ENCODE data around the gene TIE1. TPM values are rescaled to one million over a fixed set of nuclear protein-coding genes. Genes with fewer than 3 reads are reported as not detected.

TIE1 gene
- total RNA-seq, 2 experiments from 2014 or later = 0.15 to 0.66 TPM

DNA sequence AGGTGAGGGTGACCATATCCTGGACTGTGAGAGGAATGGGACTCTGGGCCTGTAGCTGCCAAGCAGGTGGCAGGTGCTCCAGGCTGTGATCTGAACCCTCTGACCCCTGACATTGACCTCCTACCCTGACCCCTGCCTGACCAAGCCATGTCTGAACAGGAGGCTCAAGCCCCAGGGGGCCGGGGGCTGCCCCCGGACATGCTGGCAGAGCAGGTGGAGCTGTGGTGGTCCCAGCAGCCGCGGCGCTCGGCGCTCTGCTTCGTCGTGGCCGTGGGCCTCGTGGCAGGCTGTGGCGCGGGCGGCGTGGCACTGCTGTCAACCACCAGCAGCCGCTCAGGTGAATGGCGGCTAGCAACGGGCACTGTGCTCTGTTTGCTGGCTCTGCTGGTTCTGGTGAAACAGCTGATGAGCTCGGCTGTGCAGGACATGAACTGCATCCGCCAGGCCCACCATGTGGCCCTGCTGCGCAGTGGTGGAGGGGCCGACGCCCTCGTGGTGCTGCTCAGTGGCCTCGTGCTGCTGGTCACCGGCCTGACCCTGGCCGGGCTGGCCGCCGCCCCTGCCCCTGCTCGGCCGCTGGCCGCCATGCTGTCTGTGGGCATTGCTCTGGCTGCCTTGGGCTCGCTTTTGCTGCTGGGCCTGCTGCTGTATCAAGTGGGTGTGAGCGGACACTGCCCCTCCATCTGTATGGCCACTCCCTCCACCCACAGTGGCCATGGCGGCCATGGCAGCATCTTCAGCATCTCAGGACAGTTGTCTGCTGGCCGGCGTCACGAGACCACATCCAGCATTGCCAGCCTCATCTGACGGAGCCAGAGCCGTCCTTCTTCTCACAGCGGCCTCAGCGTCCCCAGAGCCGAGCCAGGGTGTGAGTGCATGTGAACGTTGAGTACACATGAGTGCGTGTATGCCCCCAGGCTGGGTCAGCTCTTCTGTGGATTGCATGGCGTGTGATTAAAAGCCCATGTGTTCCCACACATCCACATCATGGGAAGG, 27.9 kb upstream of the TIE1 start:
- ChIA-PET CTCF (ENCODE audit: unreplicated experiment) (no interaction called here), POLR2A (no interaction called here)
- Histone ChIP-seq H3K4me3 (ENCODE audit: low read depth, low read length, poor library complexity, severe bottlenecking) (no peak overlapping the region), H4K20me1 (ENCODE audit: insufficient read depth, low read length) (no peaks in the 10 kb centered on the region), H3K36me3 (ENCODE audit: insufficient read depth, low read length) (no peaks in the 10 kb centered on the region), H2AFZ (ENCODE audit: low read length) (no peak overlapping the region), H3K27ac (ENCODE audit: low read depth, low read length, poor library complexity, severe bottlenecking) (no peak overlapping the region), H3K9me2 (ENCODE audit: insufficient read depth, low read length) (no peaks in the 10 kb centered on the region), H3K79me2 (ENCODE audit: insufficient read depth, low read depth, low read length) (no peaks in the 10 kb centered on the region), H3K4me2 (ENCODE audit: low read length) (no peak overlapping the region), H3K4me1 (ENCODE audit: insufficient read depth, low read length, poor library complexity, severe bottlenecking) (peaks cover 10% of the 10 kb centered on the region), H3K9me3 (ENCODE audit: low read length) (no peaks in the 10 kb centered on the region)
- TF ChIP-seq, protein P1, sequence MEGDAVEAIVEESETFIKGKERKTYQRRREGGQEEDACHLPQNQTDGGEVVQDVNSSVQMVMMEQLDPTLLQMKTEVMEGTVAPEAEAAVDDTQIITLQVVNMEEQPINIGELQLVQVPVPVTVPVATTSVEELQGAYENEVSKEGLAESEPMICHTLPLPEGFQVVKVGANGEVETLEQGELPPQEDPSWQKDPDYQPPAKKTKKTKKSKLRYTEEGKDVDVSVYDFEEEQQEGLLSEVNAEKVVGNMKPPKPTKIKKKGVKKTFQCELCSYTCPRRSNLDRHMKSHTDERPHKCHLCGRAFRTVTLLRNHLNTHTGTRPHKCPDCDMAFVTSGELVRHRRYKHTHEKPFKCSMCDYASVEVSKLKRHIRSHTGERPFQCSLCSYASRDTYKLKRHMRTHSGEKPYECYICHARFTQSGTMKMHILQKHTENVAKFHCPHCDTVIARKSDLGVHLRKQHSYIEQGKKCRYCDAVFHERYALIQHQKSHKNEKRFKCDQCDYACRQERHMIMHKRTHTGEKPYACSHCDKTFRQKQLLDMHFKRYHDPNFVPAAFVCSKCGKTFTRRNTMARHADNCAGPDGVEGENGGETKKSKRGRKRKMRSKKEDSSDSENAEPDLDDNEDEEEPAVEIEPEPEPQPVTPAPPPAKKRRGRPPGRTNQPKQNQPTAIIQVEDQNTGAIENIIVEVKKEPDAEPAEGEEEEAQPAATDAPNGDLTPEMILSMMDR (conservative IDR thresholded peaks at IDR 0.05; ENCODE audit: low read length) = no peak
- no peak for TF ChIP-seq EZH2phosphoT487 (IDR thresholded peaks at IDR 0.05; ENCODE audit: borderline replicate concordance, low read depth, low read length)
- intact Hi-C loops (cut with micrococcal nuclease; ENCODE audit: unreplicated experiment) = no loop called here
- no peak for DNase-seq (ENCODE audit: low spot score)
- BruUV-seq (replicated peaks) = no TSS peak

DNA sequence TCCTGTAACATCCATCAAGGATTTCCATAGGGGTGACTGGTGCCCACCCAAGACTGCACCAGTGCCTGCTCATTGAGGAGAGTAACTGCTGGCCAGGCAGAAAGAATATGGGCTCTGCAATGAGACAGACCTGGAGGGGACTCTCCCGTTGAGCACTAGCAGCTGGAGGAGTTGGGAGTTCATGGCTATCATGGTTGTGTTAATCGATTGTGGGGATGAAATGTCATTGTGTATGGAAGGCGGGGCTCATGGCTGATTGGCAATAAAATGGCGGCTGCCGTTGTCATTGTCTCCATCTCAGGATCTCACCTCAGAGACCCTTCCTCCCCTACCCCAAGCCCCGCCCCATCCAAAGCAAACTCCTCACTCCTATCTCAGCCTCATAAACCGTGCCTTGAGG, 27.1 kb upstream of the TIE1 start:
- CTCF ChIA-PET (ENCODE audit: unreplicated experiment) = no interaction called here
- TF ChIP-seq, protein P1 (conservative IDR thresholded peaks at IDR 0.05; ENCODE audit: low read length) = no peak
- no peak for TF ChIP-seq EZH2phosphoT487 (IDR thresholded peaks at IDR 0.05; ENCODE audit: borderline replicate concordance, low read depth, low read length)
- no TSS peak for BruUV-seq (replicated peaks)
- Histone ChIP-seq H3K4me3 (ENCODE audit: low read depth, low read length, poor library complexity, severe bottlenecking) (no peak overlapping the region), H2AFZ (ENCODE audit: low read length) (peak overlapping the region; percentile 88; the same call in 1 of the 2 replicates), H3K9me2 (ENCODE audit: insufficient read depth, low read length) (no peaks in the 10 kb centered on the region), H3K79me2 (ENCODE audit: insufficient read depth, low read depth, low read length) (no peaks in the 10 kb centered on the region), H3K4me1 (ENCODE audit: insufficient read depth, low read length, poor library complexity, severe bottlenecking) (peaks cover 10% of the 10 kb centered on the region), H3K4me2 (ENCODE audit: low read length) (no peak overlapping the region), H3K36me3 (ENCODE audit: insufficient read depth, low read length) (no peaks in the 10 kb centered on the region), H4K20me1 (ENCODE audit: insufficient read depth, low read length) (no peaks in the 10 kb centered on the region), H3K9me3 (ENCODE audit: low read length) (no peaks in the 10 kb centered on the region), H3K27ac (ENCODE audit: low read depth, low read length, poor library complexity, severe bottlenecking) (no peak overlapping the region)
- DNase-seq (ENCODE audit: low spot score) = no peak
- intact Hi-C loops (cut with micrococcal nuclease; ENCODE audit: unreplicated experiment) = no loop called here
- POLR2A ChIA-PET = no interaction called here
